NCI-H510A (cell line): ENCODE measurements around the gene DNAJC13.
"Not testable (repeated sequence)": the region's sequence is repeated elsewhere in the genome, so short reads cannot be mapped to it uniquely, and the experiment has no call there.

Experiments used
- DNase-seq: peaks from one replicate; lab custom pipeline; 2025; lab: John Stamatoyannopoulos, UW

DNAJC13 gene

GRCh38 chr3:132416807-132417694 is at the start of gene DNAJC13:
Gene DNAJC13, plus strand, starts transcription at chr3:132417502. Its CDS starts 17,049 bp downstream, at chr3:132434551.
- DNase-seq: peak; percentile 80

- DNase-seq: no peak
Measured at GRCh38 chr3:132368515-132368914, 48.8 kb upstream of the DNAJC13 start.

- no peak for DNase-seq
Measured at GRCh38 chr3:132368962-132369361, 48.3 kb upstream of the DNAJC13 start.

- not testable (repeated sequence) for DNase-seq
Measured at GRCh38 chr3:132376945-132377354, 40.4 kb upstream of the DNAJC13 start.

- DNase-seq: no peak
Measured at GRCh38 chr3:132378048-132378762, 39.1 kb upstream of the DNAJC13 start.

- no peak for DNase-seq
Measured at GRCh38 chr3:132378846-132379245, 38.5 kb upstream of the DNAJC13 start.

- DNase-seq: no peak
Measured at GRCh38 chr3:132380920-132381319, 36.4 kb upstream of the DNAJC13 start.

GRCh38 chr3:132381348-132381944 is 35.9 kb upstream of the DNAJC13 start:
- DNase-seq: no peak

GRCh38 chr3:132382267-132382666 is 35.0 kb upstream of the DNAJC13 start:
- no peak for DNase-seq

- DNase-seq: no peak
Measured at GRCh38 chr3:132382688-132383194, 34.6 kb upstream of the DNAJC13 start.

GRCh38 chr3:132386259-132386658 is 31.0 kb upstream of the DNAJC13 start:
- DNase-seq: no peak

GRCh38 chr3:132392675-132393074 is 24.6 kb upstream of the DNAJC13 start:
- not testable (repeated sequence) for DNase-seq

GRCh38 chr3:132394320-132394719 is 23.0 kb upstream of the DNAJC13 start:
- no peak for DNase-seq

- DNase-seq: no peak
Measured at GRCh38 chr3:132395126-132395525, 22.2 kb upstream of the DNAJC13 start.

- no peak for DNase-seq
Measured at GRCh38 chr3:132396255-132396654, 21.0 kb upstream of the DNAJC13 start.

- DNase-seq: not testable (repeated sequence)
Measured at GRCh38 chr3:132396776-132397175, 20.5 kb upstream of the DNAJC13 start.

GRCh38 chr3:132399054-132399929 is 18.0 kb upstream of the DNAJC13 start:
- DNase-seq: no peak

- no peak for DNase-seq
Measured at GRCh38 chr3:132401255-132401654, 16.0 kb upstream of the DNAJC13 start.

- no peak for DNase-seq
Measured at GRCh38 chr3:132404276-132404675, 13.0 kb upstream of the DNAJC13 start.

- no peak for DNase-seq
Measured at GRCh38 chr3:132405188-132405587, 12.1 kb upstream of the DNAJC13 start.

- DNase-seq: no peak
Measured at GRCh38 chr3:132405609-132406299, 11.5 kb upstream of the DNAJC13 start.
